GM23338 (cell line): ENCODE data around the gene HSPG2.

Experiments
- ETS1 ChIP-seq: IDR thresholded peaks from 2 replicates; pipeline ENCODE4 v1.6.1; 2016; ENCODE audit warnings: antibody characterized with exemption
- EZH2 ChIP-seq: fragments of 200-600 bp; sonication (generic); IDR thresholded peaks from one replicate; pipeline ENCODE4 v1.8.0; 2017; ENCODE audit warnings: antibody characterized with exemption, mild to moderate bottlenecking, low read depth; ENCODE audit not compliant: unreplicated experiment
- JUNB ChIP-seq: IDR thresholded peaks from one replicate; pipeline ENCODE4 v1.6.1; 2016; ENCODE audit warnings: antibody characterized with exemption; ENCODE audit not compliant: unreplicated experiment
- POLR2AphosphoS5 ChIP-seq: IDR thresholded peaks from 2 replicates; pipeline ENCODE4 v1.6.1; 2016; ENCODE audit warnings: antibody characterized with exemption, low read depth
- TF ChIP-seq, protein P1 (sequence below), 2 experiments: fragments of 200-600 bp in 1 of 2; sonication (generic) in 1 of 2; conservative IDR thresholded peaks; 2 replicates each; pipeline versions ENCODE4 v1.5.1 to v1.6.1; 2016 to 2017; ENCODE audit warnings: antibody characterized with exemption in 2 of 2, low read depth in 2 of 2, mild to moderate bottlenecking in 2 of 2, moderate library complexity in 1 of 2
- TF ChIP-seq, protein P2 (sequence below): IDR thresholded peaks from one replicate; pipeline ENCODE4 v1.6.1; 2018; ENCODE audit warnings: antibody characterized with exemption; ENCODE audit not compliant: unreplicated experiment

DNA sequence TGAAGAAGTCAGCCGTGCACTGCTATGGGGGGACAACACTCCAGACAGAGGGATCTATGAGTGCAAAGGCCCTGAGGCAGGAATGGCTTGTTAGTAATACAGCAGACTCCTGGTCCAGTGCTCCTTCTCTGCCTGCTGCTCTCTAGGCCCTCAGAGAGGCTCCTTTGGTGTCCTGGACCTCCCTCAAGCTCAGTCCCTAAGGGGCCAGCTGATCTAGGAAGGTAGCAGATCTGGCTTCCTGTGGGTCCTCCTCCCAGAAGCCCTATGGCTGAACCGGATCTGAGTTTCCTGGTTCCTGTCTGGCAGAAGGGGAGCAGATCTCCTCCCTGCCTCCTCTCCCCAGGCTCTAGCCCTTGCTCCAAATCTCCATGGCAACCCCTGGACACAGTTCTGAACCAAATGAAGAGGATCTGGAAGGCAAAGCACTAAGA is 125.2 kb downstream of the HSPG2 start, which contains the start of gene LDLRAD2:
- TF ChIP-seq, protein P1, sequence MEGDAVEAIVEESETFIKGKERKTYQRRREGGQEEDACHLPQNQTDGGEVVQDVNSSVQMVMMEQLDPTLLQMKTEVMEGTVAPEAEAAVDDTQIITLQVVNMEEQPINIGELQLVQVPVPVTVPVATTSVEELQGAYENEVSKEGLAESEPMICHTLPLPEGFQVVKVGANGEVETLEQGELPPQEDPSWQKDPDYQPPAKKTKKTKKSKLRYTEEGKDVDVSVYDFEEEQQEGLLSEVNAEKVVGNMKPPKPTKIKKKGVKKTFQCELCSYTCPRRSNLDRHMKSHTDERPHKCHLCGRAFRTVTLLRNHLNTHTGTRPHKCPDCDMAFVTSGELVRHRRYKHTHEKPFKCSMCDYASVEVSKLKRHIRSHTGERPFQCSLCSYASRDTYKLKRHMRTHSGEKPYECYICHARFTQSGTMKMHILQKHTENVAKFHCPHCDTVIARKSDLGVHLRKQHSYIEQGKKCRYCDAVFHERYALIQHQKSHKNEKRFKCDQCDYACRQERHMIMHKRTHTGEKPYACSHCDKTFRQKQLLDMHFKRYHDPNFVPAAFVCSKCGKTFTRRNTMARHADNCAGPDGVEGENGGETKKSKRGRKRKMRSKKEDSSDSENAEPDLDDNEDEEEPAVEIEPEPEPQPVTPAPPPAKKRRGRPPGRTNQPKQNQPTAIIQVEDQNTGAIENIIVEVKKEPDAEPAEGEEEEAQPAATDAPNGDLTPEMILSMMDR (conservative IDR thresholded peaks at IDR 0.05; ENCODE audit: low read depth in 2 of 2) = no peak
- TF ChIP-seq POLR2AphosphoS5 (no peak), JUNB (no peak), ETS1 (no peak), EZH2 (no peak)
- TF ChIP-seq, protein P2, sequence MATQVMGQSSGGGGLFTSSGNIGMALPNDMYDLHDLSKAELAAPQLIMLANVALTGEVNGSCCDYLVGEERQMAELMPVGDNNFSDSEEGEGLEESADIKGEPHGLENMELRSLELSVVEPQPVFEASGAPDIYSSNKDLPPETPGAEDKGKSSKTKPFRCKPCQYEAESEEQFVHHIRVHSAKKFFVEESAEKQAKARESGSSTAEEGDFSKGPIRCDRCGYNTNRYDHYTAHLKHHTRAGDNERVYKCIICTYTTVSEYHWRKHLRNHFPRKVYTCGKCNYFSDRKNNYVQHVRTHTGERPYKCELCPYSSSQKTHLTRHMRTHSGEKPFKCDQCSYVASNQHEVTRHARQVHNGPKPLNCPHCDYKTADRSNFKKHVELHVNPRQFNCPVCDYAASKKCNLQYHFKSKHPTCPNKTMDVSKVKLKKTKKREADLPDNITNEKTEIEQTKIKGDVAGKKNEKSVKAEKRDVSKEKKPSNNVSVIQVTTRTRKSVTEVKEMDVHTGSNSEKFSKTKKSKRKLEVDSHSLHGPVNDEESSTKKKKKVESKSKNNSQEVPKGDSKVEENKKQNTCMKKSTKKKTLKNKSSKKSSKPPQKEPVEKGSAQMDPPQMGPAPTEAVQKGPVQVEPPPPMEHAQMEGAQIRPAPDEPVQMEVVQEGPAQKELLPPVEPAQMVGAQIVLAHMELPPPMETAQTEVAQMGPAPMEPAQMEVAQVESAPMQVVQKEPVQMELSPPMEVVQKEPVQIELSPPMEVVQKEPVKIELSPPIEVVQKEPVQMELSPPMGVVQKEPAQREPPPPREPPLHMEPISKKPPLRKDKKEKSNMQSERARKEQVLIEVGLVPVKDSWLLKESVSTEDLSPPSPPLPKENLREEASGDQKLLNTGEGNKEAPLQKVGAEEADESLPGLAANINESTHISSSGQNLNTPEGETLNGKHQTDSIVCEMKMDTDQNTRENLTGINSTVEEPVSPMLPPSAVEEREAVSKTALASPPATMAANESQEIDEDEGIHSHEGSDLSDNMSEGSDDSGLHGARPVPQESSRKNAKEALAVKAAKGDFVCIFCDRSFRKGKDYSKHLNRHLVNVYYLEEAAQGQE = no peak
